GM12878 (cell line): ENCODE data around the gene ATP5PO. TPM values are rescaled to one million over a fixed set of nuclear protein-coding genes. Genes with fewer than 3 reads are reported as not detected.

Experiments used
- ATAC-seq: fragments of 200-7000 bp; cut with Tn5 transposase; 3 replicates; pipeline ENCODE4 v1.9.1; 2020; ENCODE audit warnings: mild to moderate bottlenecking, moderate library complexity
- BruUV-seq: library from RNA; stranded (reverse); fragments of 400-500 nt; replicated peaks from 2 replicates; lab custom pipeline; 2021; lab: Mats Ljungman, UMichigan
- CTCF ChIA-PET: fragments of 300-600 bp; sonication (Branson Sonifier 250); formaldehyde crosslinking; extraction: SDS; loops from one replicate; lab custom pipeline; 2021; ENCODE audit warnings: inconsistent platforms; lab: Yijun Ruan, JAX
- POLR2A ChIA-PET: fragments of 350-600 bp; formaldehyde crosslinking; extraction: SDS; loops from one replicate; lab custom pipeline; 2021; ENCODE audit warnings: inconsistent platforms; lab: Charles Lee
- RAD21 ChIA-PET: fragments of 300-600 bp; sonication (Branson Sonifier 250); formaldehyde crosslinking; loops from one replicate; lab custom pipeline; 2023; ENCODE audit warnings: antibody characterized with exemption; ENCODE audit not compliant: unreplicated experiment; lab: Charles Lee
- SMC1A ChIA-PET: fragments of 300-600 bp; sonication (Branson Sonifier 250); formaldehyde crosslinking; loops from one replicate; lab custom pipeline; 2023; ENCODE audit not compliant: unreplicated experiment, uncharacterized antibody; lab: Charles Lee
- DNase-seq: peaks from one replicate; pipeline ENCODE4 v3.0.0-alpha.2; 2011; ENCODE audit warnings: low read depth, low spot score
- FAIRE-seq: peaks from 3 replicates; lab custom pipeline; 2011; peaks lifted over from hg19 to GRCh38; lab: Jason Lieb, UNC
- H2AFZ ChIP-seq: 2 replicates; pipeline ENCODE4 v1.6.0; 2011; ENCODE audit warnings: low read depth, low read length, control low read depth; ENCODE audit not compliant: control insufficient read depth
- H3K27ac ChIP-seq: 2 replicates; pipeline ENCODE4 v1.5.1; 2011; ENCODE audit warnings: control low read depth; ENCODE audit not compliant: control insufficient read depth, insufficient read depth
- H3K27me3 ChIP-seq, 2 experiments: replicated peaks in 1 of 2; 2 replicates each; pipeline versions ENCODE4 v1.6.0 to v1.6.1; 2011; ENCODE audit warnings: low read length in 1 of 2; ENCODE audit not compliant: control insufficient read depth in 2 of 2, insufficient read depth in 2 of 2
- H3K36me3 ChIP-seq, 2 experiments: 2 replicates each; pipeline ENCODE4 v1.5.1; 2011; ENCODE audit warnings: low read length in 1 of 2; ENCODE audit not compliant: control insufficient read depth in 2 of 2, insufficient read depth in 2 of 2
- H3K4me1 ChIP-seq: 2 replicates; pipeline ENCODE4 v1.6.1; 2011; ENCODE audit warnings: mild to moderate bottlenecking, low read length, moderate library complexity, mixed read lengths; ENCODE audit not compliant: control insufficient read depth, insufficient read depth
- H3K4me2 ChIP-seq: 2 replicates; pipeline ENCODE4 v1.6.0; 2011; ENCODE audit warnings: control low read depth; ENCODE audit not compliant: control insufficient read depth, insufficient read depth
- H3K4me3 ChIP-seq: fragments of 200-600 bp; sonication (generic); 2 replicates; pipeline ENCODE4 v1.5.1; 2016
- H3K79me2 ChIP-seq: 2 replicates; pipeline ENCODE4 v1.6.0; 2011; ENCODE audit warnings: low read length; ENCODE audit not compliant: control insufficient read depth, insufficient read depth
- H3K9ac ChIP-seq: 2 replicates; pipeline ENCODE4 v1.8.0; 2011; ENCODE audit warnings: low read length, control low read depth, mixed read lengths; ENCODE audit not compliant: control insufficient read depth, insufficient read depth
- H3K9me3 ChIP-seq: replicated peaks from 3 replicates; pipeline ENCODE4 v1.5.1; 2011; ENCODE audit warnings: mild to moderate bottlenecking, low read length; ENCODE audit not compliant: control insufficient read depth, insufficient read depth
- H4K20me1 ChIP-seq: 2 replicates; pipeline ENCODE4 v1.6.0; 2011; ENCODE audit not compliant: control insufficient read depth, insufficient read depth
- ATF7 ChIP-seq: fragments of 450-650 bp; IDR thresholded peaks from 2 replicates; pipeline ENCODE4 v1.6.1; 2016; ENCODE audit warnings: low read depth, mild to moderate bottlenecking
- CHD1 ChIP-seq: IDR thresholded peaks from 2 replicates; pipeline ENCODE4 v1.6.1; 2012; ENCODE audit warnings: low read depth, low read length, improper control_type of control experiment
- MEF2A ChIP-seq: IDR thresholded peaks from 2 replicates; pipeline ENCODE4 v1.6.1; 2011; ENCODE audit warnings: low read depth, mild to moderate bottlenecking, low read length, moderate library complexity; ENCODE audit not compliant: insufficient read depth
- MXI1 ChIP-seq: fragments of 150-350 bp; IDR thresholded peaks from 2 replicates; pipeline ENCODE4 v1.6.1; 2011; ENCODE audit warnings: low read depth, mild to moderate bottlenecking, inconsistent platforms, low read length, improper control_type of control experiment
- NR2C2 ChIP-seq: IDR thresholded peaks from 2 replicates; pipeline ENCODE4 v1.6.1; 2011; ENCODE audit warnings: borderline replicate concordance, low read depth; ENCODE audit not compliant: control insufficient read depth, insufficient read length
- RUNX3 ChIP-seq: IDR thresholded peaks from 2 replicates; pipeline ENCODE4 v1.6.1; 2012; ENCODE audit warnings: low read length, inconsistent platforms
- STAT3 ChIP-seq: IDR thresholded peaks from 2 replicates; pipeline ENCODE4 v1.6.1; 2011; ENCODE audit warnings: low read depth, low read length, improper control_type of control experiment
- WGBS: methylation state at CpG from one replicate; pipeline ENCODE4 v1.1.6; 2016; ENCODE audit warnings: low lambda C conversion rate; ENCODE audit not compliant: insufficient replicate concordance, insufficient coverage; ENCODE audit errors: missing lambda C conversion rate; 5-methylcytosine and 5-hydroxymethylcytosine counted together
- in situ Hi-C: fragments of 300-500 bp; cut with MboI; formaldehyde crosslinking; loops from 9 replicates; pipeline ENCODE4 v1.14.3; 2018; ENCODE audit warnings: mixed read lengths
- intact Hi-C: fragments of 100-400 bp; cut with micrococcal nuclease; formaldehyde crosslinking; loops from one replicate; pipeline ENCODE4 v1.14.2; 2022; ENCODE audit not compliant: unreplicated experiment
- polyA plus RNA-seq, 11 experiments: library from polyadenylated mRNA; depleted of rRNA in 4 of 11; unstranded in 6 of 11; stranded (reverse) in 5 of 11; fragments of >200 nt; fragmentation: Nextera tagmentation in 4 of 11; fragmentation: Illumina TruSeq in 1 of 11; extraction: Ambion mirVana in 4 of 11; extraction: Trizol in 1 of 11; gene quantifications; 1 replicate in 1 of 11; 2 replicates in 10 of 11; pipeline versions ENCODE4 v1.2.1 to v1.2.3, GENCODE V29; 2011 to 2016; ENCODE audit warnings: inconsistent platforms in 2 of 11, missing spikeins in 2 of 11, low read depth in 1 of 11
- total RNA-seq, 4 experiments: library from RNA; depleted of rRNA in 3 of 4; stranded (reverse); fragments of >200 nt in 3 of 4; fragmentation: Illumina TruSeq in 1 of 4; extraction: Trizol in 1 of 4; gene quantifications; 2 replicates each; pipeline versions ENCODE4 v1.2.1 to v1.2.3, GENCODE V29; 2013 to 2021
- TF ChIP-seq, protein P1 (sequence below): fragments of 450-650 bp; IDR thresholded peaks from 2 replicates; pipeline ENCODE4 v1.6.1; 2017; ENCODE audit warnings: mild to moderate bottlenecking, moderate library complexity

ATP5PO gene
- total and polyA plus RNA-seq, 10 of the 15 experiments (the other 5 are each of a cell fraction or from before 2014, with no cell fraction given) = 251 to 1,656 (median 470) TPM

DNA sequence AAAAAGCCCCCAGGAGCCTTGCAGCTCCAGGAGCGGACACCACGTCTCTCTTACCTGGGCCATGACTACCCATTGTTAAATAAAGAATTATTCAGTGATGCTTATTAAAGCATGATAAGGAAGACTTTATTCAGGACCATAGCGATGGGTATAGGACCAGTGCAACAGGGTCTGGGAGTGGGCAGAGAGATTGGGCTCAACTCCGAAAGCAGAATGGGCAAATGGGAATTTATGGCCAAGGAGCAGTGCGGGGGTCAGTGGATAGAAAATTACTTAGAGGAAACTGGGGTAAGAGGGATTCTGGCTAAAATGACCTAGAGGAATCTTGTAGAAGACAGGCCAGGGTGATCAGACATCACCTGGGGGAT lies 580 bp upstream of the ATP5PO start:
- Histone ChIP-seq H4K20me1 (no peaks in the 10 kb centered on the region), H3K4me1 (peaks cover 7% of the 10 kb centered on the region), H3K9ac (no peak overlapping the region; the same call in 1 of the 2 replicates), H3K79me2 (peaks cover 31% of the 10 kb centered on the region), H3K27ac (peak overlapping the region; percentile 3; the same call in 1 of the 2 replicates), H2AFZ (peak overlapping the region; percentile 65), H3K27me3 (no peaks in the 10 kb centered on the region), H3K9me3 (no peaks in the 10 kb centered on the region), H3K36me3 (peaks cover 0 to 20% of the 10 kb centered on the region in 2 experiments; a peak in 2 of 4 replicates), H3K4me2 (peak overlapping the region; percentile 35), H3K4me3 (peak overlapping the region; percentile 39; the same call in 1 of the 2 replicates)
- POLR2A ChIA-PET = no interaction called here
- in situ Hi-C loops (no loop called here), intact Hi-C loops (no loop called here)
- SMC1A ChIA-PET = interaction anchor here (2.3 kb wide), 1 partner anchor 8 kb away, joined by 13 read pairs; no protein-coding TSS in a partner anchor
- FAIRE-seq (no peak), ATAC-seq (peak; percentile 4; the same call in 2 of the 3 replicates), DNase-seq (no peak)
- CTCF ChIA-PET = interaction anchor here (1.5 kb wide), 1 partner anchor 432 kb away, joined by 5 read pairs; no protein-coding TSS in a partner anchor
- BruUV-seq = no TSS peak
- TF ChIP-seq MXI1 = no peak
- no peak for TF ChIP-seq MEF2A
- no peak for TF ChIP-seq CHD1
- TF ChIP-seq ATF7 = 0 out of 2 replicates have a peak, but pooled peaks have one; percentile 38
- RAD21 ChIA-PET = no interaction called here
- whole genome bisulfite sequencing = 59% methylated on average over 5 of the region's 5 CpGs

DNA sequence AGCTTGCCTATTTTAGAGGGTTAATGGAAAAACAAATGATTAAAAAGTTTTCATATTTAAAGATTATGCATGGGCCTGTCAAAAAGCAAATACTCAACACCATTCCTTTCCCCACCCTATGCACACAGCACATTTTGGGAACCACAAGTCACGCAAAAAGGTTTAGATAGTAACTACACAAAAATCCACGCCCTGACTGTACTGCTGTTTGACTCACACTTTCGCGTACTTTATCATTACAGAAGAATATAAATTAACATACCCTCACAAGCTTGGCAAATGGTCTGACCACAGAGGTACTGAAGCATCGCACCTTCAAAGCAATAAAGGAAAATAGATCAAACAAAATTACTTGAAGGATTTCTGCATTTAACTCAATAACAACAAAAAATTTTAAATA lies 1.4 kb downstream of the ATP5PO start:
- Histone ChIP-seq H3K36me3 (peaks cover 4 to 33% of the 10 kb centered on the region in 2 experiments), H3K79me2 (peaks cover 31% of the 10 kb centered on the region), H3K4me3 (peak overlapping the region; percentile 87), H3K27ac (peak overlapping the region; percentile 95), H3K4me2 (peak overlapping the region; percentile 93), H2AFZ (no peak overlapping the region), H3K9ac (peak overlapping the region; percentile 99), H3K27me3 (no peaks in the 10 kb centered on the region), H4K20me1 (no peaks in the 10 kb centered on the region), H3K4me1 (no peaks in the 10 kb centered on the region; the same call in 1 of the 2 replicates), H3K9me3 (no peaks in the 10 kb centered on the region)
- DNase-seq (no peak), FAIRE-seq (no peak), ATAC-seq (peak; percentile 6; the same call in 2 of the 3 replicates)
- in situ Hi-C loops (no loop called here), intact Hi-C loops (loop anchor here (2.0 kb wide), 1 partner anchor 271 kb away; the partner anchor contains the start of gene ITSN1)
- RAD21 ChIA-PET = interaction anchor here (1.0 to 1.4 kb wide), 5 partner anchors 9 to 438 kb away, joined by 3 to 11 read pairs (median 3); no protein-coding TSS in a partner anchor
- SMC1A ChIA-PET = interaction anchor here (1.1 to 2.3 kb wide), 4 partner anchors 10 to 437 kb away, joined by 3 to 13 read pairs (median 4); no protein-coding TSS in a partner anchor
- CTCF ChIA-PET = interaction anchor here (1.5 to 2.2 kb wide), 2 partner anchors 10 to 440 kb away, joined by 4 to 16 read pairs; no protein-coding TSS in a partner anchor
- 22% methylated on average over 5 of the region's 5 CpGs for WGBS
- no TSS peak for BruUV-seq
- TF ChIP-seq, protein P1, sequence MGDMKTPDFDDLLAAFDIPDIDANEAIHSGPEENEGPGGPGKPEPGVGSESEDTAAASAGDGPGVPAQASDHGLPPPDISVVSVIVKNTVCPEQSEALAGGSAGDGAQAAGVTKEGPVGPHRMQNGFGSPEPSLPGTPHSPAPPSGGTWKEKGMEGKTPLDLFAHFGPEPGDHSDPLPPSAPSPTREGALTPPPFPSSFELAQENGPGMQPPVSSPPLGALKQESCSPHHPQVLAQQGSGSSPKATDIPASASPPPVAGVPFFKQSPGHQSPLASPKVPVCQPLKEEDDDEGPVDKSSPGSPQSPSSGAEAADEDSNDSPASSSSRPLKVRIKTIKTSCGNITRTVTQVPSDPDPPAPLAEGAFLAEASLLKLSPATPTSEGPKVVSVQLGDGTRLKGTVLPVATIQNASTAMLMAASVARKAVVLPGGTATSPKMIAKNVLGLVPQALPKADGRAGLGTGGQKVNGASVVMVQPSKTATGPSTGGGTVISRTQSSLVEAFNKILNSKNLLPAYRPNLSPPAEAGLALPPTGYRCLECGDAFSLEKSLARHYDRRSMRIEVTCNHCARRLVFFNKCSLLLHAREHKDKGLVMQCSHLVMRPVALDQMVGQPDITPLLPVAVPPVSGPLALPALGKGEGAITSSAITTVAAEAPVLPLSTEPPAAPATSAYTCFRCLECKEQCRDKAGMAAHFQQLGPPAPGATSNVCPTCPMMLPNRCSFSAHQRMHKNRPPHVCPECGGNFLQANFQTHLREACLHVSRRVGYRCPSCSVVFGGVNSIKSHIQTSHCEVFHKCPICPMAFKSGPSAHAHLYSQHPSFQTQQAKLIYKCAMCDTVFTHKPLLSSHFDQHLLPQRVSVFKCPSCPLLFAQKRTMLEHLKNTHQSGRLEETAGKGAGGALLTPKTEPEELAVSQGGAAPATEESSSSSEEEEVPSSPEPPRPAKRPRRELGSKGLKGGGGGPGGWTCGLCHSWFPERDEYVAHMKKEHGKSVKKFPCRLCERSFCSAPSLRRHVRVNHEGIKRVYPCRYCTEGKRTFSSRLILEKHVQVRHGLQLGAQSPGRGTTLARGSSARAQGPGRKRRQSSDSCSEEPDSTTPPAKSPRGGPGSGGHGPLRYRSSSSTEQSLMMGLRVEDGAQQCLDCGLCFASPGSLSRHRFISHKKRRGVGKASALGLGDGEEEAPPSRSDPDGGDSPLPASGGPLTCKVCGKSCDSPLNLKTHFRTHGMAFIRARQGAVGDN = no peak
- TF ChIP-seq NR2C2 = no peak
- no peak for TF ChIP-seq STAT3
- 0 out of 2 replicates have a peak, but pooled peaks have one; percentile 16 for TF ChIP-seq RUNX3
- POLR2A ChIA-PET = no interaction called here
